8988T (cell line): ENCODE data around the gene ELOA2.
"Not testable (repeated sequence)": the region's sequence is repeated elsewhere in the genome, so short reads cannot be mapped to it uniquely, and the experiment has no call there.

Experiments
- DNase-seq: peaks from one replicate; pipeline ENCODE4 v3.0.0; 2011

Gene ELOA2, protein sequence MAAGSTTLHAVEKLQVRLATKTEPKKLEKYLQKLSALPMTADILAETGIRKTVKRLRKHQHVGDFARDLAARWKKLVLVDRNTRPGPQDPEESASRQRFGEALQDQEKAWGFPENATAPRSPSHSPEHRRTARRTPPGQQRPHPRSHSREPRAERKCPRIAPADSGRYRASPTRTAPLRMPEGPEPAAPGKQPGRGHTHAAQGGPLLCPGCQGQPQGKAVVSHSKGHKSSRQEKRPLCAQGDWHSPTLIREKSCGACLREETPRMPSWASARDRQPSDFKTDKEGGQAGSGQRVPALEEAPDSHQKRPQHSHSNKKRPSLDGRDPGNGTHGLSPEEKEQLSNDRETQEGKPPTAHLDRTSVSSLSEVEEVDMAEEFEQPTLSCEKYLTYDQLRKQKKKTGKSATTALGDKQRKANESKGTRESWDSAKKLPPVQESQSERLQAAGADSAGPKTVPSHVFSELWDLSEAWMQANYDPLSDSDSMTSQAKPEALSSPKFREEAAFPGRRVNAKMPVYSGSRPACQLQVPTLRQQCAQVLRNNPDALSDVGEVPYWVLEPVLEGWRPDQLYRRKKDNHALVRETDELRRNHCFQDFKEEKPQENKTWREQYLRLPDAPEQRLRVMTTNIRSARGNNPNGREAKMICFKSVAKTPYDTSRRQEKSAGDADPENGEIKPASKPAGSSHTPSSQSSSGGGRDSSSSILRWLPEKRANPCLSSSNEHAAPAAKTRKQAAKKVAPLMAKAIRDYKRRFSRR

DNA sequence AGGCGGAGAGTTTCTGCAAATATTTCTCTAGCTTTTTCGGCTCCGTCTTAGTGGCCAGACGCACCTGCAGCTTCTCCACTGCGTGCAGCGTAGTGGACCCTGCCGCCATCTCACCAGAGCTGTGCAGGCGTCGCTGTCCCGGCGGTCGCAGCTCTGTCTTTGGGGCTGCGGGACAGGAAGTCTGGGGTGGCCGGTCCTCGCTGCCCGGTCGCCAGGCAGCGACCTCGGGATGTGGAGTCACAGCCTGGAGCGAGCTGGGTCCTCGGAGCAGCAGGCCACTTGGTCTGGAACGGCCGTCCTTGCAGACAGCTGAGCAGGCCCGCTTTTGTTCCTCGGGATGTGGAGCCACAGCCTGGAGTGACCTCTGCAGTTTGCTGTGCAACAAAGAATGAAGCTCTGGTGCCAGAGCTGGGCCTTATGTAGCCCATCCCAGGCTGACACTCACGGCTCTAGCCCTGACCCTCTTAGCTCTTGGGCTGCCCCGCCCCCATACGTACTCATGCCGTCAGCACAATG, at the start of gene ELOA2:
TSS of gene ELOA2 (minus strand) at position 466 of the 516 bp plus-strand sequence. CDS start at position 109, 357 bp downstream.
- DNase-seq, result no peak

DNA sequence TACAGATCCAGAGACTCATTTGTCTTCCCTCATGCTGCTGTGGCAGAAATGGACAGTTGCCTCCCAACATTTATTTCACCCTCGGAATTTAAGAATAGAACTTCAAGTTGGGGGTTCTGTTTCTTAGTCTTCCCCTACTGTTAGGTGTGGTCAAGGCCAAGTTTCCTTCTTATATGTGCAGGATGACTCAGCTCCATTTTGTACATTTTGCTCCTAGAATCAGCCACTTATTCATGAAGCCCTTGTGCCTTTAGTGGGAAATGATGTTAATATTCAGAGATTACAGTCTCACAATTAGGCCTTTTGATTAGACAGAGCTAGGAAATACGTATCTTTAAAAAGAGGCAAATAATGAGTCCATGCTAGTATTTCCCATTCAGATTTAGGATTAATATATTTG, 46.2 kb upstream of the ELOA2 start:
- DNase-seq, result no peak

DNA sequence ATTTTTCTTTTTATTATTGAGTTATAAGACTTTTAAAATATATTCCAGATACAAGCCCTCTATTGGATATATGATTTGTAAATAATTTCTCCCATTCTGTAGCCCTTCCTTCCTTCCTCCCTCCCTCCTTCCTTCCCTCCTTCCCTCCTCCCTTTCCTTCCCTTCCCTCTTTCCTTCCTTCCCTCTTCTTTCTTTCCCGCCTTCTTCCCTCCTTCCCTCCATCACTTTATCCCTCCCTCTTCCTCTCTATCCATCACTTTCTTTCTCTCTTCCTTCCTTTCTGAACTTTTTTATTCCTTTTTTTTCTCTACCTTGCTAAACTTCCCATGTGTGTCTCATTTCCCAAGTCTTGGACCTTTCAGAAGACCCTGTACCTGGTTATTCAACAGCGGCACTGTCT, 45.5 kb upstream of the ELOA2 start:
- no peak for DNase-seq

DNA sequence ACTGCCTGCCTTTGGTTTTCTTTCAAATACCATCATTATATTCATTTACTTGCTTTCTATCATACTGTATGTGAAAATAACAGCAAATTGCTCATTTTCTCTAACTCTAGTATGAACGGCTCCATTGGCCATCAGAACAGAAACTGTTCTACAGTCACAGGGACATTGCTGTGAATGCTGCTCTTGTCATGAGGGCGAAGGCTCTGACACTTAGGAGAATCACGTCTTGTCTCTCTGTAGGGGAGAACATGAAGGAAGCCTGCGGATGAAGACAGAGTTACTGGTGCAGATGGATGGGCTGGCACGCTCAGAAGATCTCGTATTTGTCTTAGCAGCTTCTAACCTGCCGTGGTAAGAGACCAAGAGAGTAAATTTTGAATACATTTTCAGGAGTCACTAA, 41.7 kb upstream of the ELOA2 start:
- no peak for DNase-seq

DNA sequence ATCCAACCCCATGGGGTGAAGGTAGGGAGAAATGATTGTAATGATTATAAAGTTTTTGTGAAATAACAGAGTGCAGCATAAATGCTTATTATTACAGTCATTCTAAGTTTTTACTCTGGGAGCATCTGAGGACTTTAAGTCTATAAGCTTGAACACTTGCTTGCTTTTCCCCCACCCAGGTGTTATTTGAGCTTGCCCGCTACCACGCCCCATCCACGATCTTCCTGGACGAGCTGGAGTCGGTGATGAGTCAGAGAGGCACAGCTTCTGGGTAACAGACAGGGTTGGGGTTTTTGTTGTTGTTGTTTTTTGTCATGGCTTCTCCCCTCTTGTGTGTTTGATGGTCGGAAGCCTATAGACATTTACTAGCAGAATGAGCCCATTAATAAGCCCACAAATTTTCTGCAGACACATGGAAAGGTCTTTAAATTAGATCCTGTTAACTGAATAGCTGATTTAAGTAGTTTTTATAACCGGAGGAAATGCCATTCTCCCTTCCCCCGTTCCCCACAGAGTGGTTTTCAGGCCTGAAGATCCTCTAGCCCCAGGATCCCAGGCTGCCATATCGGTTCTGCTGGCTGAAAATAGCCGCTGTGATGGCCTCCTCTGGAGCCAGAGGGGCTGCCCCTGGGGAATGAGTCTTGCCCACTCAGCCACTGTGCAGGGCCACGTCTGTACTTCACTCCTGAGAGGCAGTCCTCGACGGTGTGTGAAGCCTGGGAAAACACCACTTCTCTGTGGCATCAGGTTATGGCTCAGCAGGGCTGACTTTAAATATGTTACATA, 39.9 kb upstream of the ELOA2 start:
- no peak for DNase-seq

DNA sequence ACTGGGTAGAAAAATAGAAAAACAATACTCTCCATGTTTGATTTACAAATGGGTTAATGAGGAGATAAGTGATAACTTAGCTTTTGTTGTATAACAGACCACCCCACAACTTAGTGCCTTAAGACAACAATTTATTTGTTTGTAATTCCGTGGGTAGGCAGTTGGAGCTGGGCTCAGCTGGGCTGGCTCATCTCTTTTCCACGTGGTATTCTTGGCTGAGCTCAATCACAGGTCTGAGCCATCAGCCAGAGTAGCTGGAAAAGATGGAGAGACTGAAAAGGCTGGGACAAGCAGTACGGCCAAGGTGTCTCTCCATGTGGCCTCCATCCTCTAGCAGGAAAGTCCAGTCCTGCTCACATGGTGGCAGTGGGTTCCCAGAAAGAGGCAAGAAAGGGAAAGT, 32.2 kb upstream of the ELOA2 start:
- DNase-seq, result no peak

DNA sequence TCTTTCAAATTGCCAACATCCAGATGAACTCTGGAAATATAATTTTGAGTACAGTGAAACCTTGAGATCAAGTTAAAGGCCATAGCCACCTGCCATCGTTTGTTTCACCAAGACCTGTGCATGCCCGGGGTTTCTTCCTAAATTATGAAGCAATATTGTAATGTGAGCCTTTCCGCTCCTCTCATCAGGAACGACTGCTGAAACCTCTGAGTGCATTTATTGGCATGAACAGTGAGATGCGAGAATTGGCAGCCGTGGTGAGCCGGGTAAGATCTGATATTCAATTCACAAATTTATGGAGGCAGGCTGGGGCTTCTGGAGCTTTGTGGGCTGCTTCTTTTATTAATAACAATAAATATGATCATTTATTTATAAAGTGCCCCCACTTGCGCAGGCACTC, 27.7 kb upstream of the ELOA2 start:
- DNase-seq, result no peak

DNA sequence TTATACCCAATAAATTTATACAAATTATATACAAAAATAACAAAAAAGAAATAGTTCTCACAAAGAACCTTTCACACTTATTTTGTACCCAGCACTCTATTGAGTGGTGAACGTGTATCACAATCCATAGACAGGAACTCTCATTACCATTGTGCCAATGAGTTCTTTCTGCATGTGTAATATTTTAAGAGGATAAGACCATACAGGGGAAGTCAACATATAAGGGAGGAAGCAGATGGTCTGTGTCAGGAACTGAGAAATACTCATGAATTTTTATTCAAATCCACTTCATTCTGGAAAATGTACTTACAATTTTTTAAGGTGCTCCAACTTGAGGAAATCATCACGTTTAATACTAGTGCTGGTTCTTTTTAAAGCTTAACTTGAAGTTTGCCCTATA, 27.1 kb upstream of the ELOA2 start:
- DNase-seq, result no peak

DNA sequence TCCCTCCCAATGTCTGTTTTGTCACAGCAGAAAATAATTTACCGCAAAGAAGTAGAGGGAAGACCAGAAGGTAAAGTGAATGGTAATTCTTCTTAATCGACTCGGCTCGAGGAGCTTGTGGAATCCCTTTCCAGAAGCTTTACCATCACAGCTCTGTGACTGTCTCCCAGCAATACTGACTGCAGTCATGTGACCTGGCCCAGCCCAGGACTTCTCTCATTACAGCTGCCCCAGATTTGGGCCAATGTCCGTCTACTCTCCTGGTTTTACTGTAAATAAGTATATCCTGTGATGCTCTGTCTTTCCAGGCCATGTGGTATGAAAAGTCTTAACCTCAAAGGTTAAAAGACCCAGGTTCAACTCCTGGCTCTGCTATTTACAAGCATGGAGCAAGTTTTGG, 18.9 kb upstream of the ELOA2 start:
- no peak for DNase-seq

DNA sequence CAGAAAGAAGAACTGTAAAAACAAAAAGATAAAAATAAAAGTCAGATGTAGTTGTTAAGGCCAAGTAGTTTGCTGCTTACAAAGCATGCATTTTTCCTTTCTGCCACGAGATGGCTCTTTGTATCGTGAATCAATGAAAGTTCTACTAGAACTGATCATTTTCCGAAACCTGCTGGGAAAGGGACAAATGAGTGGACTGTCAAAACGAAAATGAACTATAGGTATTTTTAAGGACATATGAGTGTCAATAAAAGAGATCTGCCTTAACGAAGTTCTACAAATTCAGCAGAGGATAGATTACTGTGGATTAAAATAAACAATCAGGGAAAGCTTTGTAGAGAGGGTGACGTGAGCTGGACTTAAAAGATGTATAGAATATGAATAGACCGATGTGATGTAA, 15.0 kb upstream of the ELOA2 start:
- DNase-seq, result no peak

DNA sequence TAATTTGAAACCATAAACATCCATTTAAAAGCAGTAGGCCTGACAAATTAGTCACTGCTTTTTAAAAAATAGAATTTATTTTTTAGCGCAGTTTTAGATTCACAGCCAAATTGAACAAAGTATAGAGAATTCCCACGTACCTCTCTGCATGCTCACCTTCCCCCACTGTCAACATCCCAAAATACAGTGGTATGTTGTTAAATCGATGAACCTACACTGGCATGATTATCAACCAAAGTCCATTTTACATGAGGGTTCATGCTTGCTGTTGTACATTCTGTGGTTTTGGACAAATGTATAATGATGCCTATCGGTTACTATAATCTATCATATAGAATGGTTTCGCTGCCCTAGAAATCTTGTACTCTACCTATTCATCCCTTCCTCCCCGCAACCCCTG, 5.6 kb upstream of the ELOA2 start:
- DNase-seq, result no peak

DNA sequence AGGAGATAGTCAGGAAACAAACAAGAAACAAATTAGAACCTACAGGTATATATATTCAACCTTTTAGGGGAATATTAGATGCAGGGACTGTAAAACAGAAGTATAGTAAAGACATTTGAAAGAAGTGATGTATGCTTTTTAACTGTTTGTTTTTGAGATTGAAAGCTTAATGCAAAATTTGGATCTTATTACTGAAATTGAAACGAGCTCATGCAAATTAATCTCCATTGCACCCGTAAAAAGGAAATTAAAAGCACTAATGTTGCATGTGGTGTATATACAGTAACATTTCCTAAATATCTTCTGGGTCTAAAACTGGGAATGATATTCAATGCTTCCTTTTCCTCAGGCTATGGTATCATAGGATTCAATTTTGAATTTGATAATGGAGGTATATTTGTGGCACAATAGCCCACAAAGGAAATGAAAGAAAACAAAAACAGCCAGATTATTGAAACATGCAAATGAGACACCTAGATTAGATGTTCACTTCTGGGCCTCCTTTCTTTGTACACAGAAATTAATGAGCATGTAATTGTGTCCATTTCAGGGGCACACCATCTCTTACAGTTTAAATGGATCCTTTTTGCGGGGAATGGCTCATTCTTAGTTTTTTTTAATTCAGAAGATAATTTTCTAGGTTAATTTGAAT, 1.6 kb upstream of the ELOA2 start:
- no peak for DNase-seq

DNA sequence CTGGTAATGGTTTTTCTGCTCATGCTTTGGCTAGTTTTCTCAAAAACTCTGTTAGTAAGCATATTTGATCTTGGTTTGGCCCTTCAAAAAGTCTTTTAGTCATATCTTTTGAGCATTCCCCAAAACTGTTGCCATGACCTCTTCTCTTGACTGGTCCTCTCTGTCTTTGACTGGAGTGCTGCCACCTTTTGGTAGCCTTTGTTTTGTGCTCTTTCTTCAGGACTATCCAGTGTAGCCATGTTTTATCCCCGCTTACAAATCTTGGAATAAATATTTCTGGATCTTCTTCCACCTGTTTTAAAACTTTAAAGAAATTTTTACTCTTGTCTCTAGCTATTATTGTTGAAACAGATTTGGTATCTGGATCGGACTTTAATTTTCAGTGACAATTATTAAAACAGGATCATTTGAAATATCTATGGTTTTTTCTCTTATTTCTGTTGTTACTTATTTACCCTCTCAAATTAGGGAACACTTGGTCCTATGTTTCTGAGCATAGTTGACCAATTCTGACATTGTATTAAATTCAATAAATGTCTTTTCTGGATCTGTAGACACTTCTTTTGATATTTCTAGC, 965 bp upstream of the ELOA2 start:
- peak; percentile 31 for DNase-seq

DNA sequence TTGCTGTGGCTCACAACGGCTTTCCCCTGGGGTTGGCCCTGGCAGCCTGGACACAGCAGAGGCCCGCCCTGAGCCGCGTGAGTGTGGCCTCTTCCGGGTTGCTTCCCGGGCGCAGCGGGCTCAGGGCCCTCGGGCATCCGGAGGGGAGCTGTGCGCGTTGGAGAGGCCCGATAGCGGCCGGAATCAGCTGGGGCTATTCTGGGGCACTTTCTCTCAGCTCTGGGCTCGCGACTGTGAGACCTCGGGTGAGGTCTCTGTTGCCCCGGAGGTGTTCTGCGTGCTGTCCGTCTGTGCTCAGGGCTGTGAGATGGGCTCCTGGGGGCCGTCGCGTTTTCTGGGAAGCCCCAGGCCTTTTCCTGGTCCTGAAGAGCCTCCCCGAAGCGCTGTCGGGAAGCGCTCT, 830 bp downstream of the ELOA2 start:
- not testable (repeated sequence) for DNase-seq

DNA sequence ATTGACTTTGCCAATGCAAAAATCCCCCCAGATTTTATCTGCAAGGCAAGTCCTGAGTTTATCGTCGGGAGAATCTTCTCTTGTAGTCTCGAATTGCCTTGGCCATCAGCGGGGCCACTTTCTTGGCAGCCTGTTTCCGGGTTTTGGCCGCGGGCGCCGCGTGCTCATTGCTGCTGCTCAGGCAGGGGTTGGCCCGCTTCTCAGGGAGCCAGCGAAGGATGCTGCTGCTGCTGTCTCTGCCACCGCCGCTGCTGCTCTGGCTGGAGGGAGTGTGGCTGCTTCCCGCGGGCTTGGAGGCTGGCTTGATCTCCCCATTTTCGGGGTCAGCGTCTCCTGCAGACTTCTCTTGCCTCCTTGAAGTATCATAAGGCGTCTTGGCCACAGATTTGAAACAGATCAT, 2.5 kb downstream of the ELOA2 start:
- DNase-seq, result no peak

DNA sequence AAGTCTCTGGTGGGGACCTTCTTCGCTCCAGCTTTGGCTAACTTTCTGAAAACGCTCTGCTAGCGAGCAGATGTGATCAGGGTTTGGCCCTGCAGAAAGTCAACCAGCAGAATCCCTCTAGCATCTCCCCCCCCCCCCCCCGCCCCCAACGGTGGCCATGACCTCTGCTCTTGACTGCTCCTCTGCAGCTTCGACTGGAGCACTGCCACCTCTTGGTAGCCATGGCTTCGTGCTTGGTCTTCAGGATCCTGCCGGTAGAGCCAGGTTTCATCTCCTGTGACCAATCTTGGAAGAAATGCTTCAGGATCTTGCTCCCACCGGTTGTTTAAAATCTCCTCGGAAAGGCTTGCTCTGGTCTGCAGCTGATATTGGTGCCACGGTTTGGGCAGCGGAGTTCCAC, 4.5 kb downstream of the ELOA2 start:
- DNase-seq, result not testable (repeated sequence)

DNA sequence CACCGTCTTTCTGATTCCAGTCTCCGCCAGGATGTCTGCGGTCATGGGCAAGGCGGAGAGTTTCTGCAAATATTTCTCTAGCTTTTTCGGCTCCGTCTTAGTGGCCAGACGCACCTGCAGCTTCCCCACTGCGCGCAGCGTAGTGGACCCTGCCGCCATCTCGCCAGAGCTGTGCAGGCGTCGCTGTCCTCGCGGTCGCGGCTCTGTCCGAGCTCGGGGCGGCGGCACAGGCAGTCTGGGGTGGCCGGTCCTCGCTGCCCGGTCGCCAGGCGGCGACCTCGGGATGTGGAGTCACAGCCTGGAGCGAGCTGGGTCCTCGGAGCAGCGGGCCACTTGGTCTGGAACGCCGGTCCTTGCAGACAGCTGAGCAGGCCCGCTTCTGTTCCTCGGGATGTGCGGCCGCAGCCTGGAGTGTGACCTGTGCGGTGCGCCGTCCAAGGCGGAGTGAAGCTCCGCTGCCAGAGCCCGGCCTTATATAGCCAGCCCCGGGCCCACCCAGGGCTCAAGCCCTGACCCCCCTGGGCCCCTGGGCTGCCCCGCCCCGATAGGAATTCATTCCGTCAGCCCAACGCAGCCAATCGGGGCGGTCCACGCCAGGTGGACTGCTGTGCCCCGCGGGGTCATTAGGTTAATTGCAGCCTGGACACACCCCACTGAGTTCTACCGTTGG, 5.6 kb downstream of the ELOA2 start:
- not testable (repeated sequence) for DNase-seq

DNA sequence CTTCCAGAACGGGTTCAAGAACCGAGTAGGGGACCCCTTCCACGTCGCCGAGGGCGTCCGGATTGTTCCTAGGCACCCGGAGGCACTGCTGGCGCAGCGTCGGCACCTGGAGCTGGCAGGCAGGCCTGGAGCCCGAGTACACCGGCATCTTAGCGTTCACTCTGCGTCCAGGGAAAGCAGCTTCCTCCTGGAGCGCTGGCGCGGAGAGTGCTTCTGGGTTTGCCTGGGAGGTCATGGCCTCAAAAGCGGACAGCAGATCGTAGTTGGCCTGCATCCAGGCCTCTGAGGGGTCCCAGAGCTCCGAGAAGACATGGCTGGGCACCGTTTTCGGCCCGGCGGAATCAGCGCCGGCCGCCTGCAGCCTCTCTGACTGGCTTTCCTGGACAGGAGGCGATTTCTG, 6.7 kb downstream of the ELOA2 start:
- not testable (repeated sequence) for DNase-seq

DNA sequence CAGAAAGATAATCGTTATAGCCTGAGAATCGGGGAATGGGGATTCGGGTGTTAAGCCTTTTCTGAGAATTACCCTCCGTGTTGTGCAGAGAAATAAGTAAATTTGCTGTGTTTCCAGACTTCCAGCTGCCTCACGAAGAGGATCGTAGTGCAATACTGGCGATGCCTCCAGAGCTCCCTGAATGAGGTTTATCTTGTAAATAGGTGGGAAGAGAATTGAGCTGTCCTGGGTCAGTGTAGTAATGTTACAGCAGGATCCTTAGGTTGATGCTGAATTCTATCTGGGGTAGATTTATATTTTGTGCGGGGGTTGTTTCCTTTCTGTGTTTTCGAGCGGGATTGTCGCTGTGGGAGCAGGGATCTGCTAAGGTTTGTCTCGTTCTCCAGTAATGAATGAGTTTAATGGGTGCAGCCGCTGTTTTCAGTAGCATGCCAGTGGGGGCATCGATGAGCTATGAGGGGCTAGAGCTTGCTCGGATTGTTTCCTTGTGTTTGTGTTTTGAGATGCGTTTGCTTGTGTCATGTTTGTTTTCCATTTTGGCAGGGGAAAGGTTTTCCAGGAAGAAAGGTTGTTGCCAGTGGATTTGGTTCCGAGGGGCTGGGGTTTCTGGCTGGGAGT, 9.8 kb downstream of the ELOA2 start:
- DNase-seq, result not testable (repeated sequence)

DNA sequence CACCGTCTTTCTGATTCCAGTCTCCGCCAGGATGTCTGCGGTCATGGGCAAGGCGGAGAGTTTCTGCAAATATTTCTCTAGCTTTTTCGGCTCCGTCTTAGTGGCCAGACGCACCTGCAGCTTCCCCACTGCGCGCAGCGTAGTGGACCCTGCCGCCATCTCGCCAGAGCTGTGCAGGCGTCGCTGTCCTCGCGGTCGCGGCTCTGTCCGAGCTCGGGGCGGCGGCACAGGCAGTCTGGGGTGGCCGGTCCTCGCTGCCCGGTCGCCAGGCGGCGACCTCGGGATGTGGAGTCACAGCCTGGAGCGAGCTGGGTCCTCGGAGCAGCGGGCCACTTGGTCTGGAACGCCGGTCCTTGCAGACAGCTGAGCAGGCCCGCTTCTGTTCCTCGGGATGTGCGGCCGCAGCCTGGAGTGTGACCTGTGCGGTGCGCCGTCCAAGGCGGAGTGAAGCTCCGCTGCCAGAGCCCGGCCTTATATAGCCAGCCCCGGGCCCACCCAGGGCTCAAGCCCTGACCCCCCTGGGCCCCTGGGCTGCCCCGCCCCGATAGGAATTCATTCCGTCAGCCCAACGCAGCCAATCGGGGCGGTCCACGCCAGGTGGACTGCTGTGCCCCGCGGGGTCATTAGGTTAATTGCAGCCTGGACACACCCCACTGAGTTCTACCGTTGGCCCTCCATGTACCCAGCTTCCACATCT, 11.5 kb downstream of the ELOA2 start:
- DNase-seq, result not testable (repeated sequence)

DNA sequence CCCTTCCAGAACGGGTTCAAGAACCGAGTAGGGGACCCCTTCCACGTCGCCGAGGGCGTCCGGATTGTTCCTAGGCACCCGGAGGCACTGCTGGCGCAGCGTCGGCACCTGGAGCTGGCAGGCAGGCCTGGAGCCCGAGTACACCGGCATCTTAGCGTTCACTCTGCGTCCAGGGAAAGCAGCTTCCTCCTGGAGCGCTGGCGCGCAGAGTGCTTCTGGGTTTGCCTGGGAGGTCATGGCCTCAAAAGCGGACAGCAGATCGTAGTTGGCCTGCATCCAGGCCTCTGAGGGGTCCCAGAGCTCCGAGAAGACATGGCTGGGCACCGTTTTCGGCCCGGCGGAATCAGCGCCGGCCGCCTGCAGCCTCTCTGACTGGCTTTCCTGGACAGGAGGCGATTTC, 12.6 kb downstream of the ELOA2 start:
- DNase-seq, result not testable (repeated sequence)
